RWPE2 (cell line): ENCODE results near the gene PLEKHG4.

Experiments
- ATAC-seq: fragments of 200-7000 bp; cut with Tn5 transposase; 3 replicates; pipeline ENCODE4 v1.9.1; 2021; ENCODE audit warnings: low read depth
- DNase-seq: peaks from one replicate; pipeline ENCODE4 v3.0.0-alpha.2; 2020; ENCODE audit warnings: low spot score
- H3K27ac ChIP-seq: fragments of 450-650 bp; 2 replicates; pipeline ENCODE4 v1.5.1; 2017; ENCODE audit warnings: mild to moderate bottlenecking; ENCODE audit not compliant: poor library complexity, severe bottlenecking
- H3K27me3 ChIP-seq: fragments of 250-450 bp; sonication (Bioruptor Pico); 2 replicates; pipeline ENCODE4 v1.5.1; 2021; ENCODE audit warnings: mild to moderate bottlenecking, moderate library complexity; ENCODE audit not compliant: insufficient read depth, poor library complexity, severe bottlenecking
- H3K36me3 ChIP-seq: fragments of 250-450 bp; sonication (Bioruptor Pico); 2 replicates; pipeline ENCODE4 v1.5.1; 2020; ENCODE audit warnings: low read depth, mild to moderate bottlenecking, moderate library complexity
- H3K4me1 ChIP-seq: fragments of 250-450 bp; sonication (Bioruptor Pico); 2 replicates; pipeline ENCODE4 v1.5.1; 2021; ENCODE audit warnings: mild to moderate bottlenecking, moderate library complexity; ENCODE audit not compliant: insufficient read depth, poor library complexity, severe bottlenecking
- H3K4me3 ChIP-seq: fragments of 250-450 bp; sonication (Bioruptor Pico); 2 replicates; pipeline ENCODE4 v1.5.1; 2021; ENCODE audit warnings: mild to moderate bottlenecking, moderate library complexity; ENCODE audit not compliant: severe bottlenecking
- H3K9me3 ChIP-seq: fragments of 250-450 bp; sonication (Bioruptor Pico); 2 replicates; pipeline ENCODE4 v1.5.1; 2021; ENCODE audit warnings: mild to moderate bottlenecking, moderate library complexity; ENCODE audit not compliant: severe bottlenecking
- CTCF ChIP-seq: fragments of 450-650 bp; IDR thresholded peaks from one replicate; pipeline ENCODE4 v1.5.1; 2017; ENCODE audit warnings: mild to moderate bottlenecking, moderate library complexity; ENCODE audit not compliant: poor library complexity, severe bottlenecking

The PLEKHG4 gene

GRCh38 chr16:67233596-67233995, 45.7 kb upstream of the PLEKHG4 start:
- DNase-seq (no peak), ATAC-seq (no peak)
- Histone ChIP-seq H3K27ac (no peak overlapping the region), H3K9me3 (no peaks in the 10 kb centered on the region), H3K36me3 (peaks cover 96% of the 10 kb centered on the region), H3K4me3 (no peak overlapping the region), H3K4me1 (no peaks in the 10 kb centered on the region), H3K27me3 (no peaks in the 10 kb centered on the region)
- no peak for TF ChIP-seq CTCF

GRCh38 chr16:67234180-67234597, 45.1 kb upstream of the PLEKHG4 start:
- no peak overlapping the region for H3K4me3 ChIP-seq
- H3K27me3 ChIP-seq, result no peaks in the 10 kb centered on the region
- no peak overlapping the region for H3K27ac ChIP-seq
- ATAC-seq (no peak), DNase-seq (peak; percentile 62)
- H3K9me3 ChIP-seq, result no peaks in the 10 kb centered on the region
- no peaks in the 10 kb centered on the region for H3K4me1 ChIP-seq
- no peak for TF ChIP-seq CTCF
- H3K36me3 ChIP-seq, result peaks cover 96% of the 10 kb centered on the region

- peaks cover 94% of the 10 kb centered on the region for H3K36me3 ChIP-seq
- H3K27me3 ChIP-seq, result no peaks in the 10 kb centered on the region
- DNase-seq (no peak), ATAC-seq (no peak)
- no peak overlapping the region for H3K4me3 ChIP-seq
- no peaks in the 10 kb centered on the region for H3K9me3 ChIP-seq
- no peak for TF ChIP-seq CTCF
- H3K4me1 ChIP-seq, result peaks cover 10% of the 10 kb centered on the region
- no peak overlapping the region for H3K27ac ChIP-seq
Observed at GRCh38 chr16:67235816-67236562, 43.3 kb upstream of the PLEKHG4 start.

GRCh38 chr16:67236563-67237395, 42.6 kb upstream of the PLEKHG4 start:
- Histone ChIP-seq H3K36me3 (peaks cover 86% of the 10 kb centered on the region), H3K4me1 (peaks cover 18% of the 10 kb centered on the region), H3K9me3 (no peaks in the 10 kb centered on the region), H3K27me3 (no peaks in the 10 kb centered on the region), H3K4me3 (no peak overlapping the region), H3K27ac (no peak overlapping the region)
- TF ChIP-seq CTCF, result no peak
- DNase-seq (peak; percentile 85), ATAC-seq (peak; percentile 53)
